Choroid plexus epithelial cell (primary cell): ENCODE data around the gene MAFB.
A peak's percentile ranks its signal among the peaks of the same experiment; 100 is the strongest.

Experiments
- DNase-seq: peaks from one replicate; pipeline ENCODE4 v3.0.0-alpha.2; 2010; ENCODE audit warnings: low read depth
- H3K4me3 ChIP-seq: 2 replicates; pipeline ENCODE4 v1.5.1; 2011; ENCODE audit warnings: low read depth, mild to moderate bottlenecking, control low read depth, low read length, moderate library complexity
- CTCF ChIP-seq: conservative IDR thresholded peaks from 2 replicates; pipeline ENCODE4 v1.5.1; 2011; ENCODE audit warnings: low read depth, mild to moderate bottlenecking, control low read depth, inconsistent platforms, low read length, moderate library complexity

Gene MAFB

GRCh38 chr20:40683221-40683893, 5.7 kb downstream of the MAFB start:
- peak; percentile 39 for DNase-seq
- H3K4me3 ChIP-seq: peak overlapping the region; percentile 50
- TF ChIP-seq CTCF: no peak

- DNase-seq: peak; percentile 57
- H3K4me3 ChIP-seq: peak overlapping the region; percentile 50
- no peak for TF ChIP-seq CTCF
Observed at GRCh38 chr20:40682104-40682981, 6.7 kb downstream of the MAFB start.

DNA sequence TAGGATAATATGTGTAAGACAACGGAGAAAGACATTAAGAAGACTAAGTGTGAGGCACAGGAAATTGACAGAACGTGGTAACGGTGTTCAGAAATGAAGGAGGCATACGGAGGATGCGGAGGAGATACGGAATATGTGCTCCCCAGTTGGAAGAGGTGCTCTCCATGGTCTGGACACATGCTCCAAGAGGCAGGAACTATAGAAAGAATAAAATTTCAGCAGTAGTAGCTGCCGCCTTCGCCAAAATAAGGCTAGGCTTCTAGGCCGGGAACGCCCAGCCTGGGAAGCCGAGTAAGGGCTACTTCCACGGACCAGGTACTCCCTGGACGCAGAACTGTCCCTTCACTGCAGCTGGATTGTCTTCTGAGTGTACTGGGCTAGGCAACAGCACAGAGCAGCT, 7.4 kb downstream of the MAFB start:
- no peak overlapping the region for H3K4me3 ChIP-seq
- no peak for DNase-seq
- no peak for TF ChIP-seq CTCF

DNA sequence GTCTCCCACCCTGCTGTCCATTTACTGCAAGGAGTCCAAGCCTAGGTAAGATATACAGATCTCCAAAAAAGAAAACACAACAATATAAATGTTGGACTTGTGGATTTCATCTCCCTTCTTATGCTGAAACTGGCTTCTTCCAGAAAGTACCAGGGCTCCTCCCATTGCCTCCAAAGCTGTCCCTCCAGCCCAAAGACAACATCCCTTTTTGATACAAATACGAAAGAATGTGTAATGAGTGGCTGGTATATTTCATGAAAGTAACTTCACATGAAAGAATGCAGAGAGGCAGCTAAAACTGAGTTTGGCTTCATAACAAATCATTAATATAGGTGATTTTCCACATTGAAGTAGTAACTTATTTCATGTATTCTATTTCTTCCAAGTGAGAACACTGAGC, 7.9 kb downstream of the MAFB start:
- no peak overlapping the region for H3K4me3 ChIP-seq
- no peak for DNase-seq
- no peak for TF ChIP-seq CTCF

DNA sequence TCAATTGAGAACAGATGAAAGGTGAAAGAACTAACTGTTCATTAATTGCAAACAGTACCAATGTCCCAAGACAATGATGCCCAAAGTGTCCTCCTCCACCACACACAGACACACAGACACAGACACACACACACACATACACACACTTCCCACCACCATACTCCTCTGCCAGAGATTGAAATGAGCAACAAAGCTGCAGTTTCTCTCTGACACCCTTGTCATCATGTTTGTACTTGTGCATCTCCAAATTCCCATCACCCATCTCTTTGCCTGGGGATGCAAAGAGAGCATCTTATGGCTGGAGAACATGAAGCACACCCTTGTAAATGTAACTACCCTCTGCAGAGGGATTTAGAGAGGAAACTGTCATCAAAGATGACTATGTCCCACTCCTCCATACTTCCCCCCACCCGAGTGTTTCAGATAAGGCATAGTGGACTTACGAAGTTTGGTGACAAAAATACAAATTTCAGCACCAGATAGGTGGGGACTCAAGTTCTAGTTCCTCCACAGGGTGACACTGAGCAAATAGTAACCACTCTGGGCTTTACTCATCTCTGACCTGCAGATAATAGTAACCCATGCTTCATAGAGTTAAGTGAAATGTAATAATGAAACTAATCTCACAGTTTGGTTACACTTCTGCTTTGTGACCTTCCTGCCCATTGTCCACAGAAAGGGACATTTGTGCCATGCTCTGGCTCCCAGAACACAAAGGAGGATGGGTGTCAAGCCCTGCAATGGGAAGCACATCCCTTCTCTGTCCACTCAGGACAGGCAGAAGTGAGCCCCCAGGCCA, 8.7 kb downstream of the MAFB start:
- no peak for DNase-seq
- H3K4me3 ChIP-seq: no peak overlapping the region
- no peak for TF ChIP-seq CTCF

GRCh38 chr20:40679184-40679583, 9.9 kb downstream of the MAFB start:
- TF ChIP-seq CTCF: no peak
- DNase-seq: no peak
- H3K4me3 ChIP-seq: no peak overlapping the region
